HG02759 (cell line): ENCODE data around the gene PPME1.
A peak's percentile ranks its signal among the peaks of the same experiment; 100 is the strongest.
"Not testable (repeated sequence)": the region's sequence is repeated elsewhere in the genome, so short reads cannot be mapped to it uniquely, and the experiment has no call there.

Experiments
- ATAC-seq: cut with Tn5 transposase; IDR thresholded peaks from one replicate; pipeline ENCODE4 v1.9.1; 2021; ENCODE audit warnings: mild to moderate bottlenecking, moderate library complexity; ENCODE audit not compliant: unreplicated experiment

The PPME1 gene

GRCh38 chr11:74170694-74171629 is at the start of gene PPME1, which contains the start of gene C2CD3:
PPME1 (plus strand) TSS chr11:74171289; CDS start chr11:74171422, 133 bp downstream.
C2CD3 (minus strand) TSS chr11:74171002; CDS start chr11:74170792, 210 bp downstream.
- ATAC-seq = peak; percentile 97

GRCh38 chr11:74121804-74122203 is 49.3 kb upstream of the PPME1 start:
- ATAC-seq = no peak

GRCh38 chr11:74123008-74123448 is 48.1 kb upstream of the PPME1 start:
- no peak for ATAC-seq

DNA sequence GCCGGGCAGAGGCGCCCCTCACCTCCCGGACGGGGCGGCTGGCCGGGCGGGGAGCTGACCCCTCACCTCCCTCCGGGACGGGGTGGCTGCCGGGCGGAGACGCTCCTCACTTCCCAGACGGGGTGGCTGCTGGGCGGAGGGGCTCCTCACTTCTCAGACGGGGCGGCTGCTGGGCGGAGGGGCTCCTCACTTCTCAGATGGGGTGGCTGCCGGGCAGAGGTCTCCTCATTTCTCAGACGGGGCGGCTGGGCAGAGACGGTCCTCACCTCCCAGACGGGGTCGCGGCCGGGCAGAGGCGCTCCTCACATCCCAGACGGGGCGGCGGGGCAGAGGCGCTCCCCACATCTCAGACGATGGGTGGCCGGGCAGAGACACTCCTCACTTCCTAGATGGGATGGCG is 42.0 kb upstream of the PPME1 start:
- ATAC-seq = not testable (repeated sequence)

- ATAC-seq = no peak
Observed at GRCh38 chr11:74132833-74133232, 38.3 kb upstream of the PPME1 start.

DNA sequence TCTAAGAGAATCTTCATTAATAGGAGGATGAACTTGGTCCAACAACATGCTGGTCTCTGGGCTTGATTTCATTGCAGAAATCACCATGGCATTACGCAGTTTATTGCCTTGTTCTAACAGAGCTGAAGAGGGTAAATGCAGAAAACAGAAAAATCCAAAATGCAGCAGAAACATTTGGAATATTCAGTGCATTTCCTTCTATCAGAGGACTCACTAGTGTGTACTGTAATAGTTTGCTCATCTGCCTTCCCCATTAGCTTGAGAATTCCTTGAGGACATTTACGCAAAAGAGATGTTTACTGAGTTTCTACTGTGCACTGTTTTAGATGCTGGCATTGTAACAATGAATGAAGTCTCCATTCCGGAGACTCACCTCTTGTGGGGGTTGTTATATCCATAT is 37.7 kb upstream of the PPME1 start:
- ATAC-seq = no peak

GRCh38 chr11:74134661-74135060 is 36.4 kb upstream of the PPME1 start:
- no peak for ATAC-seq

DNA sequence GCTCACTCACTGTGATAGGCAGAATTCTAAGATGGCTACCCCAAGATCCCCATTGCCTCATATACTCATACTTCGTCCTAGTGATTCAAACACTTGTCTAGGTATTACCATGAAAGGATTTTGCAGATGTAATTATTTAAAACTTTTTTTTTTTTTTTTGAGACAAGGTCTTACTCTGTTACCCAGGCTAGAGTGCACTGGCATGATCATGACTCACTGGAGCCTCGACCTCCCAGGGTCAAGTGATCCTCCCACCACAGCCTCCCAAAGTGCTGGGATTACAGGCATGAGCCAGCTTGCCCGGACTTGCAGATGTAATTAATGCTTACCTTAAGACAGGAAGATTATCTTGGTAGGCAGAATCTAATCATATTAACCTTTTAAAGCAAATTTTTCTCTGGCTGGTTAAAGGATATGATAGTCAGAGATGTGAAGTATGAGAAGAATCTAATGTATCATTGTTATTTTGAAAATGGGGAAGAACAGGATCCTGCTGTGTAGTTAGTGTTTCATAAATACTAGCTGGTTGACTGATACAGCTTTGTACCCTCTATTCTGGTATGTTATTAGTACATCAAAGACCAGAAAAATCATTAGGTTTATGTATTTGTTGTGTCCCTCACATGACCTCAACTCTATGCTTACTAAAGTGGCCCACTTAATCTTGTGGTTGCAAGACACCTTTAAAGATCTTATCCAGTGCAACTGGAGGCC is 35.8 kb upstream of the PPME1 start:
- no peak for ATAC-seq

GRCh38 chr11:74138021-74138420 is 33.1 kb upstream of the PPME1 start:
- no peak for ATAC-seq

GRCh38 chr11:74138572-74138971 is 32.5 kb upstream of the PPME1 start:
- no peak for ATAC-seq

GRCh38 chr11:74139151-74139918 is 31.8 kb upstream of the PPME1 start:
- ATAC-seq = no peak

- ATAC-seq = not testable (repeated sequence)
Observed at GRCh38 chr11:74139919-74140431, 31.1 kb upstream of the PPME1 start.

GRCh38 chr11:74141241-74141695 is 29.8 kb upstream of the PPME1 start:
- no peak for ATAC-seq

DNA sequence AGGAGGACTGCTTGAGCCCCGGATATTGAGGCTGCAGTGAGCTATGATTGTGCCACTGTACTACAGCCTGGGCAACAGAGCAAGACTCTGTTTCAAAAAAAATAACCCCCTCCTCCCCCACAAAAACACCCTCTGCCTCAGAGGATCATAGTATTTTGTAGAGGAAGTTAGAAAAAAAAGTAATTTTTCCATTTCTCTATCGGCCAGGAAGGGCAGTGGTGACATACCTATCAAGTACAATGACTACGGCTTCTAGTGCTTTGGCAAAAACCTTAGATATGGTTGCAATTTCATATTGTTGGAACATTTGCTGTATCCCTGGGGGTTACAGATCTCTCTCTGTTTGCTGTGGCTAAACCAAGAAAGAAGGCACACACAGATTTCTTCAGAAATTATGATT is 29.2 kb upstream of the PPME1 start:
- ATAC-seq = no peak

DNA sequence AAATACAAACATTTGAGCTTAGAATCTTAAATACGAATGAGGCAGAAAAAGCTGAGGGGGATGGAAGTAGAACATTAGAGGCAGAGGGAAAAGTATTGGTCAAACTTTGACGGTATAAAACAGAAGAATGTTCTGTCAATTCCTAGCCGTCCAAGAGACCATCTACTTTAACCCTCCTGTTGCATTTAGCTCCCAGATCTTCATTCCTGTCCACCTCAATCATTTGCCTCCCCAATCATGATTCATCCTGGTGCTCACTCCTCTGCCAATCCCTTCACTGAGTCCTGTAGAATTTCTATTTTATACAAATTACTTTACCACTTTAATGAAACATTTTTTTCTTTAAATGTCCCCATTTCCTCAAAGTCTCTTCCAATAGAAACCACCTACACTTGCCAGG is 28.5 kb upstream of the PPME1 start:
- no peak for ATAC-seq

DNA sequence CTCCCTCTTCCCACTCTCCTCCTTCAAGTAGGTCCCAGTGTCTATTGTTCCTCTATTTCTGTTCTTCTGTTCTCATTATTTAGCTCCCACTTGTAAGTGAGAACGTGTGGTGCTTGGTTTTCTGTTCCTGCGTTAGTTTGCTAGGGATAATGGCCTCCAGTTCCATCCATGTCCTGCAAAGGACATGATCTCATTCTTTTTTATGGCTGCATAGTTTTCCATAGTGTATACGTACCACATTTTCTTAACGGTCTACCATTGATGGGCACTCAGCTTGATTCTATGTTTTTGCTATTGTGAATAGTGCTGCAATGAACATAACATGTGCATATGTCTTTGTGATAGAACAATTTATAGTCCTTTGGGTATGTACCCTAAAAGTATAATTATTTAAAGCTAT is 26.5 kb upstream of the PPME1 start:
- ATAC-seq = no peak

DNA sequence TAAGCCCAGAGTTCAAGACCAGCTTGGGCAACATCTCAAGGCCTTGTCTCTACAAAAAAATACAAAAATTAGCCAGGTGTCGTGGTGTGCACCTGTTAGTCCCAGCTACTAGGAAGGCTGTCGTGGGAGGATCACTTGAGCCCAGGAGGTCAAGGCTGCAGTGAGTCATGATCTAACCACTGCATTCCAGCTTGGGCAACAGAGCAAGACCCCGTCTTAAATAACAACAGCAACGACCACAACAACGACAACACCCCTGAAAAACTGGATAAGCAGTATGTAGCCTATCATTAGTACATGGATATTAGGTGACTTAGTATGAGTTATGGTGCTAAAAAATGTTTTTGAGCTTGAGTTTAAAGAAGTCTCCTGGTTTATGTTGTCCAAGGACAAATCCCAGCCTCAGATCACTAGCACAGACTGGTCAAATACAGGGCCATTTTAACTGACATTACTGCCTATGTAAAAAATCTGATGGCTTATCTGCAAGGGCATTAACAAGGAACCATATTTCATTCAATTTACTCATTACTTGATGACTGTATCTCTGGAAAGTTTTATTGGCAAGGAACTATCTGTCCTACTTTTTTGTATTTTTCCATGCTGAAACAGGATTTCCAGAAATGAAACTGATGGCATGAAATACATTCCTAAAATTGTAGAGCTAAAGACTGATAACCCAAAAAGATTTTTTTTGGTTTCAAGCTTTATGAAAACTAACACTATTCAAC is 23.7 kb upstream of the PPME1 start:
- ATAC-seq = no peak

GRCh38 chr11:74153224-74153623 is 17.9 kb upstream of the PPME1 start:
- no peak for ATAC-seq

DNA sequence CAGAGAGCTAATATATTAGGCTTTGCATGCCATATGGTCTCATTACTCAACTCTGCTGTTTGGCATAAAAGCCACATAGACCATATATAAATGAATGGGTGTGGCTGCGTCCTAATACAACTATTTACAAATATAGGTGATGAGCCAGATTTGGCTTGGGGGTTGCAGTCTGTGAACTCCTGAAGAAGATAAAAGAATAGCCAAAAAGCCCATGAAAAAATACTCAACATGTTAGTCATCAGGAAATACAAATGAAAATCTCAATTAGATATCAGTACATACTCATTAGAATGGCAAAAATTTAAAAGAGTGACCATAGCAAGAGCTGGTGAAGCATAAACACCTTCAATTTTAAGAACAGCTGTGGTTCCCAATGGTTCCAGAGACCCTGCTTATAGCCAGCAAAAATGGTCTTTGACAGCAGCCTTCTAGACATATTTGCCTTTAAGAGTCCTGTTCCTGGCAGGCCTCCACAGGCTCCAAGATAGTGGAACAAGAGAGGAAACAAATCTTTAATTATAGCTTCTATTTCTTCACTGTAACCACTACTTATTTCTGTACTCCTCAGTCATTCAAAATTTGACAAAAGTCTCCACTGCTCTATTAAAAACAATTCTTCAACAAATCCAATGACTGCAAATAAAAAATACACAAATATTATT is 16.3 kb upstream of the PPME1 start:
- no peak for ATAC-seq

- no peak for ATAC-seq
Observed at GRCh38 chr11:74157169-74157568, 13.9 kb upstream of the PPME1 start.
